HEK293 (cell line): ENCODE measurements around the gene FRY.

Experiments used
- CTCF ChIA-PET: fragments of 350-600 bp; formaldehyde crosslinking; extraction: SDS; loops from one replicate; lab custom pipeline; 2021; ENCODE audit warnings: antibody characterized with exemption; lab: Yijun Ruan, JAX
- POLR2A ChIA-PET: fragments of 300-600 bp; formaldehyde crosslinking; extraction: SDS; loops from one replicate; lab custom pipeline; 2020; ENCODE audit warnings: antibody characterized with exemption, inconsistent platforms; lab: Yijun Ruan, JAX
- H3K27ac ChIP-seq: fragments of 200-500 bp; sonication (Bioruptor generic); 2 replicates; pipeline ENCODE4 v1.5.1; 2014; ENCODE audit warnings: low read depth, low read length, control low read depth, inconsistent platforms; ENCODE audit errors: extremely low read depth
- H3K36me3 ChIP-seq, 2 experiments: fragments of 200-500 bp in 1 of 2; sonication (Bioruptor generic) in 1 of 2; 1 replicate in 1 of 2; 2 replicates in 1 of 2; pipeline ENCODE4 v1.5.1; 2014 to 2017; ENCODE audit warnings: inconsistent platforms in 2 of 2, low read length in 2 of 2; ENCODE audit not compliant: control insufficient read depth in 2 of 2, insufficient read depth in 1 of 2
- H3K4me1 ChIP-seq: fragments of 200-500 bp; sonication (Bioruptor generic); 2 replicates; pipeline ENCODE4 v1.5.1; 2014; ENCODE audit warnings: mild to moderate bottlenecking, low read length, inconsistent platforms; ENCODE audit not compliant: control insufficient read depth, insufficient read depth
- H3K4me3 ChIP-seq: 2 replicates; pipeline ENCODE4 v1.5.1; 2011; ENCODE audit warnings: low read depth, mild to moderate bottlenecking, control low read depth, low read length, moderate library complexity
- H3K9me3 ChIP-seq: fragments of 200-500 bp; sonication (Bioruptor generic); 2 replicates; pipeline ENCODE4 v1.5.1; 2014; ENCODE audit warnings: low read depth, low read length, inconsistent platforms; ENCODE audit not compliant: control insufficient read depth, insufficient read depth
- BCL11B ChIP-seq: fragments of 450-650 bp; formaldehyde crosslinking; IDR thresholded peaks from 2 replicates; pipeline ENCODE4 v1.5.1; 2016; ENCODE audit warnings: low read depth, missing biosample characterization, missing genetic modification characterization
- BCL6B ChIP-seq: fragments of 450-650 bp; formaldehyde crosslinking; IDR thresholded peaks from 2 replicates; pipeline ENCODE4 v1.5.1; 2017; ENCODE audit warnings: missing biosample characterization, missing genetic modification characterization
- HOXC10 ChIP-seq: sonication (generic); formaldehyde crosslinking; IDR thresholded peaks from 2 replicates; pipeline ENCODE4 v1.8.1; 2023; ENCODE audit warnings: mild to moderate bottlenecking, missing genetic modification reagents
- KLF10 ChIP-seq: fragments of 450-650 bp; IDR thresholded peaks from 2 replicates; pipeline ENCODE4 v1.5.1; 2018; ENCODE audit warnings: missing biosample characterization, mild to moderate bottlenecking, missing genetic modification characterization
- KLF8 ChIP-seq: fragments of 450-650 bp; formaldehyde crosslinking; IDR thresholded peaks from 2 replicates; pipeline ENCODE4 v1.5.1; 2016; ENCODE audit warnings: missing biosample characterization, missing genetic modification characterization
- PBX3 ChIP-seq: sonication (generic); formaldehyde crosslinking; IDR thresholded peaks from 2 replicates; pipeline ENCODE4 v1.8.1; 2022; ENCODE audit warnings: mild to moderate bottlenecking, moderate library complexity, missing genetic modification reagents
- PRDM6 ChIP-seq: fragments of 450-650 bp; formaldehyde crosslinking; IDR thresholded peaks from 2 replicates; pipeline ENCODE4 v1.5.1; 2017; ENCODE audit warnings: missing biosample characterization, missing genetic modification characterization
- TRIM28 ChIP-seq: IDR thresholded peaks from 2 replicates; pipeline ENCODE4 v1.6.1; 2011; ENCODE audit warnings: low read length, control low read depth, borderline replicate concordance
- ZBTB17 ChIP-seq: fragments of 450-650 bp; formaldehyde crosslinking; IDR thresholded peaks from 2 replicates; pipeline ENCODE4 v1.5.1; 2016; ENCODE audit warnings: missing biosample characterization, missing genetic modification characterization
- ZNF112 ChIP-seq: fragments of 450-650 bp; formaldehyde crosslinking; IDR thresholded peaks from 2 replicates; pipeline ENCODE4 v1.5.0; 2017; ENCODE audit warnings: missing biosample characterization, missing genetic modification characterization
- ZNF114 ChIP-seq: fragments of 450-650 bp; formaldehyde crosslinking; IDR thresholded peaks from 2 replicates; pipeline ENCODE4 v1.5.0; 2017; ENCODE audit warnings: missing biosample characterization, missing genetic modification characterization
- ZNF140 ChIP-seq: fragments of 450-650 bp; formaldehyde crosslinking; IDR thresholded peaks from 2 replicates; pipeline ENCODE4 v1.5.1; 2016; ENCODE audit warnings: missing biosample characterization, missing genetic modification characterization
- ZNF155 ChIP-seq: fragments of 450-650 bp; formaldehyde crosslinking; IDR thresholded peaks from 2 replicates; pipeline ENCODE4 v1.5.1; 2016; ENCODE audit warnings: missing biosample characterization, missing genetic modification characterization
- ZNF157 ChIP-seq: fragments of 450-650 bp; formaldehyde crosslinking; IDR thresholded peaks from 2 replicates; pipeline ENCODE4 v1.5.1; 2016; ENCODE audit warnings: missing biosample characterization, missing genetic modification characterization
- ZNF174 ChIP-seq: fragments of 450-650 bp; formaldehyde crosslinking; IDR thresholded peaks from 2 replicates; pipeline ENCODE4 v1.5.0; 2017; ENCODE audit warnings: missing biosample characterization, mild to moderate bottlenecking, missing genetic modification characterization
- ZNF274 ChIP-seq, 2 experiments: fragments of 200-500 bp in 1 of 2; fragments of 450-650 bp in 1 of 2; sonication (Bioruptor generic) in 1 of 2; formaldehyde crosslinking in 1 of 2; IDR thresholded peaks; 2 replicates each; pipeline versions ENCODE4 v1.5.1 to v1.6.1; 2014 to 2016; ENCODE audit warnings: borderline replicate concordance in 1 of 2, inconsistent platforms in 1 of 2, low read length in 1 of 2, missing biosample characterization in 1 of 2, missing genetic modification characterization in 1 of 2
- ZNF292 ChIP-seq: fragments of 450-650 bp; formaldehyde crosslinking; IDR thresholded peaks from 2 replicates; pipeline ENCODE4 v1.5.1; 2016; ENCODE audit warnings: low read depth, missing biosample characterization, missing genetic modification characterization, borderline replicate concordance
- ZNF394 ChIP-seq: fragments of 450-650 bp; formaldehyde crosslinking; IDR thresholded peaks from 2 replicates; pipeline ENCODE4 v1.5.1; 2016; ENCODE audit warnings: missing biosample characterization, missing genetic modification characterization, mild to moderate bottlenecking, moderate library complexity, borderline replicate concordance
- ZNF404 ChIP-seq: fragments of 450-650 bp; formaldehyde crosslinking; IDR thresholded peaks from 2 replicates; pipeline ENCODE4 v1.5.1; 2017; ENCODE audit warnings: missing biosample characterization, missing genetic modification characterization
- ZNF518A ChIP-seq: fragments of 450-650 bp; formaldehyde crosslinking; conservative IDR thresholded peaks from 2 replicates; pipeline ENCODE4 v1.5.1; 2016; ENCODE audit warnings: low read depth, missing biosample characterization, missing genetic modification characterization
- ZNF623 ChIP-seq: fragments of 450-650 bp; formaldehyde crosslinking; IDR thresholded peaks from 2 replicates; pipeline ENCODE4 v1.5.1; 2016; ENCODE audit warnings: missing biosample characterization, missing genetic modification characterization
- ZNF626 ChIP-seq: fragments of 450-650 bp; sonication (Bioruptor Pico); formaldehyde crosslinking; IDR thresholded peaks from 2 replicates; pipeline ENCODE4 v1.5.1; 2018; ENCODE audit warnings: missing biosample characterization, missing genetic modification characterization, inconsistent platforms
- ZNF701 ChIP-seq: fragments of 450-650 bp; formaldehyde crosslinking; IDR thresholded peaks from 2 replicates; pipeline ENCODE4 v1.5.1; 2016; ENCODE audit warnings: missing biosample characterization, missing genetic modification characterization
- ZNF791 ChIP-seq: fragments of 450-650 bp; formaldehyde crosslinking; IDR thresholded peaks from 2 replicates; pipeline ENCODE4 v1.5.1; 2016; ENCODE audit warnings: missing biosample characterization, missing genetic modification characterization
- ZNF830 ChIP-seq: fragments of 450-650 bp; IDR thresholded peaks from 2 replicates; pipeline ENCODE4 v1.5.0; 2018; ENCODE audit warnings: missing biosample characterization, missing genetic modification characterization, low read depth, mild to moderate bottlenecking, moderate library complexity

FRY gene

GRCh38 chr13:32272021-32272683 is 240.6 kb downstream of the FRY start (continued):
- no peak for TF ChIP-seq ZBTB17 (tag by site-specific recombination)
- TF ChIP-seq ZNF155 (tag by site-specific recombination), result no peak
- no peak for TF ChIP-seq ZNF114 (tag by site-specific recombination)
- TF ChIP-seq PRDM6, result no peak
- no peak for TF ChIP-seq KLF10 (tag by site-specific recombination)
- TF ChIP-seq KLF8 (tag by site-specific recombination), result no peak
- TF ChIP-seq, all 188 proteins: peak for 0

GRCh38 chr13:32277839-32278238 is 246.3 kb downstream of the FRY start:
- no peak overlapping the region for H3K4me3 ChIP-seq
- TF ChIP-seq ZNF174 (tag by site-specific recombination) (no peak), ZNF518A (no peak), ZNF274 (IDR thresholded peaks at IDR 0.05; ENCODE audit: low read length) (no peak), ZNF274 (tag by site-specific recombination; IDR thresholded peaks at IDR 0.05; ENCODE audit: borderline replicate concordance) (no peak), ZNF701 (no peak)
- ChIA-PET CTCF (no interaction called here), POLR2A (interaction anchor here (1.1 kb wide), 1 partner anchor 38 kb away, joined by 3 read pairs; the partner anchor contains the start of gene BRCA2)
- H3K9me3 ChIP-seq, result no peaks in the 10 kb centered on the region
- H3K4me1 ChIP-seq, result no peaks in the 10 kb centered on the region
- no peak overlapping the region for H3K27ac ChIP-seq
- H3K36me3 ChIP-seq, result no peaks in the 10 kb centered on the region

- ChIA-PET CTCF (no interaction called here), POLR2A (no interaction called here)
- H3K4me1 ChIP-seq, result no peaks in the 10 kb centered on the region
- no peak overlapping the region for H3K4me3 ChIP-seq
- H3K36me3 ChIP-seq, result no peaks in the 10 kb centered on the region
- H3K27ac ChIP-seq, result no peak overlapping the region
- H3K9me3 ChIP-seq, result no peaks in the 10 kb centered on the region
- TF ChIP-seq ZNF791 (tag by site-specific recombination) (no peak), ZNF157 (tag by site-specific recombination) (no peak), ZBTB17 (tag by site-specific recombination) (no peak), ZNF830 (no peak), PBX3 (CRISPR knock-in tag) (no peak), TRIM28 (no peak), ZNF623 (tag by site-specific recombination) (no peak), BCL11B (tag by site-specific recombination) (no peak), BCL6B (tag by site-specific recombination) (no peak), ZNF626 (no peak), ZNF404 (no peak), ZNF394 (tag by site-specific recombination) (no peak), ZNF140 (tag by site-specific recombination) (no peak), ZNF112 (tag by site-specific recombination) (no peak), HOXC10 (CRISPR knock-in tag) (no peak), ZNF292 (no peak)
These were observed 246.9 kb downstream of the FRY start for GRCh38 chr13:32278426-32278825.
